PC-9 (cell line): ENCODE data around the gene DNAJC13. TPM values are rescaled to one million over a fixed set of nuclear protein-coding genes. Genes with fewer than 3 reads are reported as not detected.

Experiments used
- BruUV-seq: library from RNA; stranded (reverse); fragments of 400-500 nt; replicated peaks from 2 replicates; lab custom pipeline; 2021; lab: Mats Ljungman, UMichigan
- CTCF ChIA-PET: fragments of 300-600 bp; sonication (Branson Sonifier 250); formaldehyde crosslinking; loops from one replicate; lab custom pipeline; 2022; ENCODE audit warnings: antibody characterized with exemption; lab: Charles Lee
- POLR2A ChIA-PET: fragments of 300-600 bp; sonication (Branson Sonifier 250); formaldehyde crosslinking; loops from one replicate; lab custom pipeline; 2022; ENCODE audit warnings: antibody characterized with exemption; ENCODE audit not compliant: unreplicated experiment; lab: Charles Lee
- DNase-seq, 2 experiments: peaks; one replicate each; pipeline versions ENCODE4 v3.0.0 to v3.0.0-alpha.2; 2015 to 2022; ENCODE audit warnings: mixed read lengths in 1 of 2
- H2AFZ ChIP-seq: fragments of 200-600 bp; sonication (generic); 2 replicates; pipeline ENCODE4 v1.8.1; 2017; ENCODE audit warnings: antibody characterized with exemption
- H3F3A ChIP-seq: fragments of 200-600 bp; sonication (generic); 2 replicates; pipeline ENCODE4 v1.8.1; 2017; ENCODE audit warnings: antibody characterized with exemption, mild to moderate bottlenecking, low read depth; ENCODE audit not compliant: insufficient read depth
- H3K27ac ChIP-seq: fragments of 200-600 bp; sonication (generic); 2 replicates; pipeline ENCODE4 v1.6.1; 2016; ENCODE audit warnings: mixed run types
- H3K27me3 ChIP-seq: fragments of 200-600 bp; sonication (generic); 2 replicates; pipeline ENCODE4 v1.6.1; 2016; ENCODE audit warnings: low read depth, mixed run types; ENCODE audit not compliant: insufficient read depth
- H3K36me3 ChIP-seq: fragments of 200-600 bp; sonication (generic); 2 replicates; pipeline ENCODE4 v1.6.1; 2016; ENCODE audit warnings: low read depth, mixed run types
- H3K4me1 ChIP-seq: fragments of 200-600 bp; sonication (generic); replicated peaks from 2 replicates; pipeline ENCODE4 v1.6.1; 2016; ENCODE audit warnings: mixed run types; ENCODE audit not compliant: insufficient read depth
- H3K4me2 ChIP-seq: fragments of 200-600 bp; sonication (generic); 2 replicates; pipeline ENCODE4 v1.6.1; 2017; ENCODE audit warnings: mixed run types
- H3K4me3 ChIP-seq: fragments of 200-600 bp; sonication (generic); 2 replicates; pipeline ENCODE4 v1.6.1; 2016; ENCODE audit warnings: mixed run types
- H3K79me2 ChIP-seq: fragments of 200-600 bp; sonication (generic); 2 replicates; pipeline ENCODE4 v1.6.1; 2017; ENCODE audit warnings: low read depth, mixed run types
- H3K9me2 ChIP-seq: fragments of 200-600 bp; sonication (generic); 2 replicates; pipeline ENCODE4 v1.8.1; 2017; ENCODE audit warnings: mild to moderate bottlenecking; ENCODE audit not compliant: insufficient read depth
- H3K9me3 ChIP-seq: fragments of 200-600 bp; sonication (generic); 2 replicates; pipeline ENCODE4 v1.8.1; 2016; ENCODE audit warnings: low read depth; ENCODE audit not compliant: insufficient read depth
- H4K20me1 ChIP-seq: fragments of 200-600 bp; sonication (generic); 2 replicates; pipeline ENCODE4 v1.8.1; 2017; ENCODE audit not compliant: insufficient read depth
- EZH2 ChIP-seq: fragments of 200-600 bp; sonication (generic); IDR thresholded peaks from 2 replicates; pipeline ENCODE4 v1.8.0; 2017; ENCODE audit warnings: antibody characterized with exemption, low read depth
- intact Hi-C: fragments of 100-400 bp; cut with micrococcal nuclease; formaldehyde crosslinking; loops from one replicate; pipeline ENCODE4 v1.10.0; 2022; ENCODE audit not compliant: unreplicated experiment
- total RNA-seq: library from RNA; stranded (reverse); gene quantifications from 2 replicates; pipeline ENCODE4 v1.2.3, GENCODE V29; 2021
- TF ChIP-seq, protein P1 (sequence below): fragments of 200-600 bp; sonication (generic); conservative IDR thresholded peaks from 2 replicates; pipeline ENCODE4 v1.6.1; 2017; ENCODE audit warnings: mixed run types, antibody characterized with exemption, mild to moderate bottlenecking, moderate library complexity

Gene DNAJC13
- total RNA-seq, 1 experiment from 2014 or later = 56.6 TPM

DNA sequence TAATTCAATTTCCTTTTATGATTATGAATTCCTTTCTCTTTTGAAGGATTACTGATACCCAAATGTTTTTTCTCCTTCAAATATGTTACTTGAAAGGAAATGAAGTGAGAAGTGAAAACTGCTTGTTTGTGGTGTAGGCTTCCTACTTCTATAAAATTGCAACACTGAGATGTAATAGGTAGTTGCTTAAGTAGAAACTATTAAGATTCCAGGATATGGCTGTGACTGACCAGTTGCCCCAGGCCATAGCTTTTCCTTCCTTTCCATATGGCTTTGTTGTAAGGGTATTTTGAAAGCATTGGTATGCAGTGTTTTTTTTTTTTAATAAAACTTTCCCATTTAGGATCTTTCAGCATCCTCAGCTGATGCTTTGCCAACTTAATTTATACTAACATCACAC lies 28.5 kb downstream of the DNAJC13 start:
- Histone ChIP-seq H3K27me3 (no peaks in the 10 kb centered on the region), H3K9me2 (0 out of 2 replicates have a peak, but pooled peaks cover 3% of the 10 kb centered on the region), H2AFZ (no peak overlapping the region), H3K27ac (peak overlapping the region; percentile 77), H3K36me3 (peaks cover 6% of the 10 kb centered on the region; the same call in 1 of the 2 replicates), H3K4me3 (no peak overlapping the region), H3K4me1 (peaks cover 16% of the 10 kb centered on the region), H3K79me2 (peaks cover 22% of the 10 kb centered on the region; the same call in 1 of the 2 replicates), H3K4me2 (peak overlapping the region; percentile 41; the same call in 1 of the 2 replicates), H3K9me3 (no peaks in the 10 kb centered on the region), H3F3A (peaks cover 5% of the 10 kb centered on the region; the same call in 1 of the 2 replicates), H4K20me1 (no peaks in the 10 kb centered on the region)
- TF ChIP-seq, protein P1, sequence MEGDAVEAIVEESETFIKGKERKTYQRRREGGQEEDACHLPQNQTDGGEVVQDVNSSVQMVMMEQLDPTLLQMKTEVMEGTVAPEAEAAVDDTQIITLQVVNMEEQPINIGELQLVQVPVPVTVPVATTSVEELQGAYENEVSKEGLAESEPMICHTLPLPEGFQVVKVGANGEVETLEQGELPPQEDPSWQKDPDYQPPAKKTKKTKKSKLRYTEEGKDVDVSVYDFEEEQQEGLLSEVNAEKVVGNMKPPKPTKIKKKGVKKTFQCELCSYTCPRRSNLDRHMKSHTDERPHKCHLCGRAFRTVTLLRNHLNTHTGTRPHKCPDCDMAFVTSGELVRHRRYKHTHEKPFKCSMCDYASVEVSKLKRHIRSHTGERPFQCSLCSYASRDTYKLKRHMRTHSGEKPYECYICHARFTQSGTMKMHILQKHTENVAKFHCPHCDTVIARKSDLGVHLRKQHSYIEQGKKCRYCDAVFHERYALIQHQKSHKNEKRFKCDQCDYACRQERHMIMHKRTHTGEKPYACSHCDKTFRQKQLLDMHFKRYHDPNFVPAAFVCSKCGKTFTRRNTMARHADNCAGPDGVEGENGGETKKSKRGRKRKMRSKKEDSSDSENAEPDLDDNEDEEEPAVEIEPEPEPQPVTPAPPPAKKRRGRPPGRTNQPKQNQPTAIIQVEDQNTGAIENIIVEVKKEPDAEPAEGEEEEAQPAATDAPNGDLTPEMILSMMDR = no peak
- peak; percentile 45 to 90 for DNase-seq
- POLR2A ChIA-PET = interaction anchor here (0.6 kb wide), 1 partner anchor 822 kb away, joined by 3 read pairs; no protein-coding TSS in a partner anchor
- intact Hi-C loops = no loop called here
- CTCF ChIA-PET = no interaction called here
- no TSS peak for BruUV-seq

DNA sequence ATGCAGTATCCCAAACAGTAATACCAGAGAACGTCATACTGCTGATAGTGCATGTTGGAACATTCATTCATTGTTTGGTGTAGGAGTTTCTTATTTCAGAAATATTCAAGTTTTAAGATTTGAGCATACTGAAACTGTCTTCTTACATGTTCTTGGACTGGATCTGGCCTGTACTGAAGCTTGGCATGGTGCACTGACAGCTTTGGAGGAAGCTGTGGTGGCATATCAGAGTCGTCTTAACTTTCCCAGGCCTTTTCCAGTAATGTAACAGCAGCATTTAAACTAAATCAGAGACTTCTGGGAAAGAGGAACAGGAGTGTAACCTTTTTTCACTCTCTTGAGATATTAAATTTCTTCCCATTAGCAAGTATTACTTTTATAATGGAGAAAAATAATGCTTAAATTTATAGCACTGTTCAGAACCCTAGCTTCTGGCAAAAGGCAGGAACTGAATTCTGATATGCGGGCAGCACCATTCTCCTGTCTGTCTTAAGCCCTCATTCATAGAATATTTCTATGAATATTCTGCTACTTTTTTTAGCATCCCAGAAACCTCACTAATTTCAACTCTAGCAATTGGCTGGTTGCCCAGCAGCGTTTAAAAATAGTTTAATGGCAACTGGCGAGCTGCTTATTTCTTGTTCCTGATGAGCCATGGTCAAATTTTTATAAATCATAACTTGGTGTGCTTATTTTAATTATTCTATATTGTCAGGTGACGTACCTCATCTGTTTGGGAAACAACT lies 31.1 kb downstream of the DNAJC13 start:
- no peaks in the 10 kb centered on the region for H3K9me2 ChIP-seq
- H3K9me3 ChIP-seq = no peaks in the 10 kb centered on the region
- TF ChIP-seq, protein P1 = no peak
- TF ChIP-seq EZH2 = no peak
- ChIA-PET POLR2A (no interaction called here), CTCF (no interaction called here)
- peaks cover 12% of the 10 kb centered on the region for H3K36me3 ChIP-seq
- peaks cover 14% of the 10 kb centered on the region; the same call in 1 of the 2 replicates for H3K79me2 ChIP-seq
- no peak overlapping the region for H2AFZ ChIP-seq
- no peak overlapping the region for H3K4me3 ChIP-seq
- DNase-seq = no peak
- no peak overlapping the region for H3K27ac ChIP-seq
- H3F3A ChIP-seq = peaks cover 5% of the 10 kb centered on the region; the same call in 1 of the 2 replicates
- H4K20me1 ChIP-seq = no peaks in the 10 kb centered on the region
- BruUV-seq = no TSS peak
- H3K4me2 ChIP-seq = no peak overlapping the region
- H3K4me1 ChIP-seq = peaks cover 16% of the 10 kb centered on the region
- intact Hi-C loops = no loop called here
- no peaks in the 10 kb centered on the region for H3K27me3 ChIP-seq

DNA sequence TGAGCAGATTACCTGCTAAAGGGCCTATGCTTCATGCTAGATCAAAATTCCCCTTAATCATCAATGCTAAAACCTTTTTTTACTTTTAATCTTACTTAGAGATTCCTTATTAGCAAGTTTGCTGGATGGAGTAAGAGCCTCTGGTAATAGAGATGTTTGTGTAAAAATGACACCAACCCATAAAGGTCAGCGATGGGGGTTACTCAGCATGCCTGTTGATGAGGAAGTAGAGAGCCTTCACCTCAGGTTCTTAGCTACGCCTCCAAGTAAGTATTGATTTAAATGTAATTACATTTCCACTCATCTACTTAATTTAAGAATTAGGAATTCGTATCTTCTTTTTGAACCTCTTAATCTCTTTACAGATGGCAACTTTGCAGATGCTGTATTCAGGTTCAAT lies 38.8 kb downstream of the DNAJC13 start:
- Histone ChIP-seq H3K4me2 (no peak overlapping the region), H2AFZ (no peak overlapping the region), H3K9me2 (no peaks in the 10 kb centered on the region), H3K4me1 (no peaks in the 10 kb centered on the region), H3K27me3 (no peaks in the 10 kb centered on the region), H4K20me1 (no peaks in the 10 kb centered on the region), H3K4me3 (no peak overlapping the region), H3F3A (no peaks in the 10 kb centered on the region), H3K27ac (no peak overlapping the region), H3K9me3 (no peaks in the 10 kb centered on the region), H3K79me2 (no peaks in the 10 kb centered on the region), H3K36me3 (peaks cover 30% of the 10 kb centered on the region; the same call in 1 of the 2 replicates)
- no peak for TF ChIP-seq EZH2
- TF ChIP-seq, protein P1 = no peak
- POLR2A ChIA-PET = no interaction called here
- DNase-seq = no peak
- intact Hi-C loops = no loop called here
- CTCF ChIA-PET = no interaction called here
- no TSS peak for BruUV-seq
